GM21526 (cell line): ENCODE data around the gene TMTC1.

ENCODE experiments used
- ATAC-seq: cut with Tn5 transposase; IDR thresholded peaks from one replicate; pipeline ENCODE4 v1.9.1; 2021; ENCODE audit warnings: moderate library complexity; ENCODE audit not compliant: unreplicated experiment, low FRiP score

TMTC1 gene

GRCh38 chr12:29742646-29743045 is 41.1 kb downstream of the TMTC1 start:
- no peak for ATAC-seq

GRCh38 chr12:29741342-29742241 is 42.1 kb downstream of the TMTC1 start:
- ATAC-seq = no peak

- ATAC-seq = no peak
These were observed 44.3 kb downstream of the TMTC1 start for GRCh38 chr12:29739279-29739991.

DNA sequence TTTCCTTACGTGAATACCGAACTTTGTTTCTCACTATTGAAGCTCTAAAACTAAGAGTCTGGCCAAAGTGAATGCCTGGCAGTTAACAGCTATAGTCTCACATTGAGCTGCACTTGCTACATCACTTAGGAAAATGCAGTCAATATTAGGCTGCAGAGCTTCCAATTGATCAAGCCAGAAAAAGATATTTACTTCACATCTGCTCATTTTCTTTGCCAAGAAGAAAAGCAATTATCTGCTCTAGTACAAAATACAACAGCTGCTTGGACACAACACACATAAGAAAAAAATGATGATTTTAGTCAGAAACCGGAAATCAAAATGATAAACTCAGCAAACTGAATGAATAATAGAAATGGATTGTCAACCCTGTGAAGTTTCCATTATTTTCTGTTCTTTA is 45.4 kb downstream of the TMTC1 start:
- no peak for ATAC-seq

DNA sequence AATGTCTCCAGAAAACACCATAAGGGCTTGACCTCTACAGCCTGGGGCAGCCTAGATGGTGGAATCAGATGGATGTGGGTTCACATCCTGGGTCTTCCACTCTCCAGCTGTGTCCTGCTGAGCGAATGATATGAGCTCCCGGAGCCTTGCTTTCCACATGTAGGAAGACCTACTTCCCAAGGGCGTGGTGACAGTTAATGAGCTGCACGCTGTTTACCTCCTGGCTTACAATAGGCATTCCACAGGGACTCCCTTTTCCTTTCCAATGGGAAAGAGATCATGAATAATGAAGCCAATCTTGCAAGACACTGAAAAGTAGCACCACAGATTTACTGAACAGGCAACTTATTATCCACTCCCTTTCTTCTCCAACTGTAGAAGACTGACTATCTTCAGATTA is 46.1 kb downstream of the TMTC1 start:
- ATAC-seq = no peak

- ATAC-seq = no peak
These were observed 48.1 kb downstream of the TMTC1 start for GRCh38 chr12:29735604-29736003.

DNA sequence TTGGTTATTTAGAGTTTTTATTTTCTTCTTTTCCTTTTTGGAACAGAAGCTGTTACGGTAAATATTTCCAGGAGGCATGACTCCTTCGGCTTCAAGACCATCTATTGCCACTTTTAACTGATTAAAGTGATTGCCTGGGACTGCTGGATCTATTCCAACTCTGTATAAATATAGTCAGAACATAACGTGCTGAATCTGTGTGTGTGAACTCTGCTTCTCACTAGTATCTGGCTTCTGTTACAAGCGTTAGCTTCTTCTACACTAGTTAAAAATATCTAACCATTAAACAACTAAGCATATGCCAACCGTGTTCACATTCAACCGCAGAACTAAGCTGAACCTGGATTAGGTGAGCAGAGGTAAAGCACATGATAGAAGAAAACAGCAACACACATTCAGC is 49.0 kb downstream of the TMTC1 start:
- ATAC-seq = no peak

DNA sequence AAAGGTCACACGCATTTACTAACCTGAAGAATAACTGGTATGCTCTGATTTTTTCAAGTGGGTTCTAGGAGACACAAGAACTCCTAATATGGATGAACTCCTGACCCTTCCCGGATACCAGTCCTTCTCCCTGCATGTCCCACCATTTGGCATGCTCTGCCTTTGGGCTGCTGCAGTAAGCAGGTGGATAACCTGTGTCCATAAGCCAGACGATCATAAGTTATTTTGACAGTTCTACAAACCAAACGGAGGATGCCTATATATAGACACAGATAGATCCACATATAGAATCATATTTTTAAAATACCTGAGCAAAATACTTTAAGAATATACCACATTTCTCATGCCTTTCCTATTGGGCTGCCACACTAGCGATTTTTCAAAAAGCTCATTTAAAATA is 49.4 kb downstream of the TMTC1 start:
- ATAC-seq = no peak

DNA sequence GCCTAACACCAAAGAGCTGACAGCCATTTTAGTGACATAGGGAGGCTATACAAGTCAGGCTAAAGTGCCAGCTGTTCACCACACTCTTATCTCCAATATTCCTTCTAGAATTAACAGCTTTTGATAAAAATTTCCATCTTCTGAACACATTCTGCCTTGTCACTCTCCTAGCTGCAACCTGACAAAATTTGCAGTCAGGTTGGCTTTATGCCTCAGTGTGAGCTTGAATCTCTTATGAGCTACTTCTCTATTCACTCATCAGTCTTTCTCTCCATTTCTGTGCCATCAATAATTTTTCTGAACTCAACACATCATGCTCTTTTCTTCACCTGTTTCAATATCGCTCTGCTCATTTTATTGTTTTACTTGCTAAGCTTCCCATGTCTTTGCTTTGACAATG is 50.2 kb downstream of the TMTC1 start:
- no peak for ATAC-seq

DNA sequence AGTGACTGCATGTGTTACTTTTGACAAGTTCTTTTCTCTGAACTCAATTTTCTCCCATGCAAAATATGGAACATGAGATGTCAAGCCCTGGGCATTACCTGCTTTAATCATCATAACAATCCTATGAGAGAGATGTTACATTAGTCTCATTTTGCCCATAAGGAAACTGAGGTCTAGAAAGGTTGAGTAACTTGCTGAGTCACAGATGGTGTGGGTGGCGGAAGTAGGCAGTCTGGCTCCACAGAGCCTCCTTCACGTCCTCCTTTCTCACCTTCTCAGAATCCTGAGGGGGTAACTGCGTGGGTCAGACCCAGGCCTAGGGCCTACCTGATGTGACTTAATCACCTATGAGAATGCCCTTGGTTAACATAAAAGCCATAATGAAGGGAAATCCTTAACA is 50.7 kb downstream of the TMTC1 start:
- ATAC-seq = no peak

GRCh38 chr12:29732593-29732992 is 51.1 kb downstream of the TMTC1 start:
- ATAC-seq = no peak

DNA sequence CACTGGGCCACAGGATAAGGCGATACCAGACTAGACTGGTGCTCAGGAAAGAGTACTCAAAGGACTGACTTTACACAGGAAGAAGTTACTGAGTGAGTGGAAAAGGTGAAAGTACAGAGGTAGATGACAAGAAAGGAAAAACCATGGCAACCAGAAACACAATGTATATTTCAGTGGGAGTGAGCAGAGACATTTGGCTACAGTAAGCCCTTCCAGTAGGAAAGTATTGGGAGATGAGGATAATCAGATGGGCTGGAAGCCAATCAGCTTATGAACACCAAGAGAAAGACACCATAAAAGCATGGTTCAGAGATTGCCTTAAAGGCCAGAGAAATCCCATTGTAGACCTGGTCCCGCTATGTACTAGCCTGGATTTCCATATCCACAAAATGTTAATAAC is 51.6 kb downstream of the TMTC1 start:
- ATAC-seq = no peak

DNA sequence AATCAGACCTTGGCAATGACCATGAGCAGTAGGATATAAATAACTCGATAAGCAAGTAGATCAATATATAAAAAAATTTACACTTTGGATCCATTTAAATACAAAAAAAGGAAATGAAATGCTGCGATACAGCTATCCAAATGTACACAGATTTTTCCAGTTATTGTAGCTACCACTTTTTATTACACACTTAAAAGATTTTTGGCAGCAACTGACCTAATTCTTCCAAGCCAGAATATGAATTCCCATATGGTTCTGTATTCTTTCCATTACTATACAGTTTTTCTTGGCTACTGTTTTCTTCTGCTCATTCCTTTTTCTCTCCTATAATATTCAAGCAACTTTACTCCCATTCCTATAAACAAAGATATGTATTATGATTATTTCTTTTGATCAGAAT is 52.2 kb downstream of the TMTC1 start:
- ATAC-seq = no peak

DNA sequence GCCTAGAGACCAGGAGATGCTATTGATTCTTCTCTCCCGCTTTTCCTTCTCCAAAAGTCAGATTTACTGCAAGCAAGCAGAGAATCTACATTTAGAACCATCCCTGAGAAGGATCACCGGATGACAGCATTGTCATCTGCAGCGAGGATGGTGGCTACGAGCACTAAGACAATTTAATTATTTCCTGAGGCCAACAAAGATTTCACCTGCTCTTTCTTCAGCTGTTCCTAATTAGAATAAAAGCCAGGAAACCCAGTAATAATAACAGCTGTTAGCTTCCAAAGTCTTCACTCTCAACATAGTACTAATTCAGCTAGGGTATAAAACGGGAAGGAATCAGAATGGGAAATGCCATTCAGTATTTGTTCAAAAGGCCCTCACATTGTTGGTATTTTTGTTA is 53.3 kb downstream of the TMTC1 start:
- no peak for ATAC-seq

- ATAC-seq = no peak
These were observed 55.7 kb downstream of the TMTC1 start for GRCh38 chr12:29728030-29728429.

- no peak for ATAC-seq
These were observed 56.9 kb downstream of the TMTC1 start for GRCh38 chr12:29726741-29727348.

DNA sequence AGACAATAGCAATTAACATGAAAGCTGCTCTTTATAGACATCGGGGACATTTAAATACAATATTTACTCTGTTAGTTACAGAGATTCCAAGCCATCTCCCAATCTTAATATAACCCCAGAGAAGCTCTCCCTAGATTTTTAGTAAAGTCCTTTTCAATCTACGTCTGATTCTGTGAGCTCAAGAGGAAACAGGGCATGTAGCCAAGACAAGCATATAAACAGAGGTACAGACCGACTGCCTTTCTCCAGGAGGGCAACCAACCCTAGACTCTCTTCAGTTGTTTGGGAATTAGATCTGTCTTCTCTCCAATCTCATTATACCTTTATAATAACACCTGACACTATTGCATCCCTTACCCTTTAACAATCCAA is 57.4 kb downstream of the TMTC1 start:
- no peak for ATAC-seq

DNA sequence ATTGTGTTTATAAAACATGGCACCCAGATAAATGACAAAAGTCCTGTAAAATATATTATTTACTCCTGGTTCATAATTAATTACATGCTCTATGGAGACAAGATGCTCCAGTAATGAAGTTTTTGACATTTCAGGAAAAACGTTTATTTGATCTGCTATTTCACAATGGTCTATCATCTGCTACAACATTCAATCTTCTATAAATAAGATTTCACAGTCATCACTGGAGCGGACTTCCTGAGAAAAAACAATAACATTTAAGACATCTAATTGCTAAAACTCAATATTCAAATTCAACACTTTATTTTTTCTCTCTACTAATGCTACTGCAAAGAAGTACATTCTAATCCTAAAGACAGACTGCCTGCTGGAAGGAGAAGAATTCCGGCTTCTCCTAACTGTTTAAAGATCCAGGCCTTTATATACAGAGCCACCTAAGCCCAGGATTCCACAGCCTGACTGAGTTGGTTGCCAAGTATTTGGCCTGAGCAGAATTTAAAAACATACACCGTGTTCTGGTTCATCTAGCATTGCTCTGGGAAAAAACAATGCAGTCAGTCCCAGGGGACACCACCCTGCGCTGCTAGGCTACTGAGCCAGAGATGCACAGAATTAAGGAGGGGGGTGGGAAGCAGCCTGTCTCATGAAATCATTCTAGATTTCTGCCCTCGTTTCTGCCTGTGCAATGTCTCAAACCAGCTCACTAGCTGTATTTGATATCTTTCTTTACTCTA is 58.0 kb downstream of the TMTC1 start:
- ATAC-seq = no peak

DNA sequence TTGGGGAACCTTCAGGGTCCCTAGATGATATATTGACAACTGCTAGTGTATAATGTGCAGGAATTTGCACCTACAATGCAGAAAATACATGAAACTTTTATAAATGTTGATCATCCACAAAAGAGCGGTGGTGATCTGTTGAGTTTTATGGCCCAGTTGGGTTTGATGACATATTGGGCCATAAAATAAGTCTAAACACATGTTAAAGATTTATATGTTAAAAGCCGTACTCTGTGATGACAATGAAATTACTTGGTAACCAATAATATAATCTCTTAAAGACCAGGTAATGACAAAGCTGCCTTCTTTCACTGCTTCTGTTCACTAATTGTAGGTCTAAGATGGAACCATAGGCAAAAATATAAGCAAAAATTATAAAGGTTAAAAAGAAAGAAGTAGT is 61.6 kb downstream of the TMTC1 start:
- ATAC-seq = no peak

- no peak for ATAC-seq
These were observed 64.4 kb downstream of the TMTC1 start for GRCh38 chr12:29719381-29719780.

DNA sequence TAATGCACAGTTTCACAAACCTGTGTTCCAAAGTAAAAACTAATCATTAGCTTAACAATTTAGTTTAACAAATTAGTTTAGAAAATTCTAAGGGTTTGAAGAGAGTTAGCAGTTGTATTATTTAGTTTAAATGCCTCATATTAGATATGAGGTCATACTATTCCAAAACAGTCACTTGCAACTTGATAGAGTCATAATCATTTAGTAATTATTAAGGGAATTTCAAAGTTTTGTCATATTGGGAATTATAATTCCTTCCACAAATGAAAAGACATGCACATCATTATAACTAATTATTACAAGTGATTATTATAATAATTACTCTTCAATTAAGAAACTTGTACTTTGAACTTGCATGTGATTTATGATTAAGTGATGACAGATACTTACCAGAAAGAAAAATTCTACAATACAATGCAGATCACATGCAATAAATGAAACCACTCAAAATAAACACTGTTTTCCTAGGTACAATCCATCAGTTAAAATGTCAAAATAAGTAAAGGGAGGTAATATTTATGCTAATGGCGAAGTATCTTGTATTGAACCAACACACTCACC is 66.1 kb downstream of the TMTC1 start:
- ATAC-seq = no peak
